Trophoblast cell (in vitro differentiated cells and primary cell): ENCODE data around the gene KRTAP10-2.
"Not testable (repeated sequence)": the region's sequence is repeated elsewhere in the genome, so short reads cannot be mapped to it uniquely, and the experiment has no call there.

Source experiments
- DNase-seq, 2 donors: peaks; one replicate each; pipeline ENCODE4 v3.0.0-alpha.2; 2016
- H2AFZ ChIP-seq: 2 replicates; pipeline ENCODE4 v1.6.1; 2013; ENCODE audit warnings: low read length, moderate library complexity, mild to moderate bottlenecking; ENCODE audit not compliant: insufficient read depth, poor library complexity
- H2AK5ac ChIP-seq: 2 replicates; pipeline ENCODE4 v1.6.1; 2013; ENCODE audit warnings: mild to moderate bottlenecking, low read length
- H2BK120ac ChIP-seq: 2 replicates; pipeline ENCODE4 v1.6.1; 2013; ENCODE audit warnings: low read length, mild to moderate bottlenecking, moderate library complexity; ENCODE audit not compliant: insufficient read depth, poor library complexity
- H2BK12ac ChIP-seq: 2 replicates; pipeline ENCODE4 v1.6.1; 2013; ENCODE audit warnings: mild to moderate bottlenecking, low read length, moderate library complexity
- H2BK5ac ChIP-seq: 2 replicates; pipeline ENCODE4 v1.6.1; 2013; ENCODE audit warnings: low read length, low read depth, moderate library complexity, mild to moderate bottlenecking; ENCODE audit not compliant: poor library complexity
- H3K14ac ChIP-seq: 2 replicates; pipeline ENCODE4 v1.6.1; 2013; ENCODE audit warnings: mild to moderate bottlenecking, low read length
- H3K18ac ChIP-seq: 2 replicates; pipeline ENCODE4 v1.6.1; 2013; ENCODE audit warnings: mild to moderate bottlenecking, low read length
- H3K23ac ChIP-seq: 2 replicates; pipeline ENCODE4 v1.6.1; 2013; ENCODE audit warnings: low read length
- H3K27ac ChIP-seq: 2 replicates; pipeline ENCODE4 v1.5.1; 2013; ENCODE audit warnings: low read depth, mild to moderate bottlenecking, inconsistent platforms, low read length, moderate library complexity
- H3K27me3 ChIP-seq: 2 replicates; pipeline ENCODE4 v1.6.1; 2013; ENCODE audit warnings: inconsistent platforms, mild to moderate bottlenecking, low read length, moderate library complexity; ENCODE audit not compliant: insufficient read depth
- H3K36me3 ChIP-seq, 2 experiments: 1 replicate in 1 of 2; 2 replicates in 1 of 2; pipeline ENCODE4 v1.6.1; 2013; ENCODE audit warnings: low read length in 2 of 2, mild to moderate bottlenecking in 2 of 2, moderate library complexity in 1 of 2; ENCODE audit not compliant: insufficient read depth in 2 of 2, control insufficient read depth in 1 of 2
- H3K4ac ChIP-seq: 2 replicates; pipeline ENCODE4 v1.6.1; 2013; ENCODE audit warnings: low read depth, mild to moderate bottlenecking, low read length, moderate library complexity
- H3K4me1 ChIP-seq, 2 experiments: 1 replicate in 1 of 2; 2 replicates in 1 of 2; pipeline ENCODE4 v1.6.1; 2013; ENCODE audit warnings: low read length in 2 of 2, mild to moderate bottlenecking in 2 of 2, moderate library complexity in 1 of 2; ENCODE audit not compliant: insufficient read depth in 2 of 2, control insufficient read depth in 1 of 2
- H3K4me2 ChIP-seq: 2 replicates; pipeline ENCODE4 v1.6.1; 2013; ENCODE audit warnings: inconsistent platforms, mild to moderate bottlenecking, low read length, moderate library complexity
- H3K4me3 ChIP-seq: 2 replicates; pipeline ENCODE4 v1.5.1; 2013; ENCODE audit warnings: mild to moderate bottlenecking, low read depth, low read length, inconsistent platforms
- H3K79me1 ChIP-seq: one replicate; pipeline ENCODE4 v1.6.1; 2013; ENCODE audit warnings: low read length
- H3K79me2 ChIP-seq: 2 replicates; pipeline ENCODE4 v1.6.1; 2013; ENCODE audit warnings: low read length, mild to moderate bottlenecking; ENCODE audit not compliant: control insufficient read depth, insufficient read depth, poor library complexity
- H3K9ac ChIP-seq: 2 replicates; pipeline ENCODE4 v1.6.1; 2013; ENCODE audit warnings: mild to moderate bottlenecking, low read length
- H3K9me3 ChIP-seq: 2 replicates; pipeline ENCODE4 v1.6.1; 2013; ENCODE audit warnings: low read depth, mild to moderate bottlenecking, control low read depth, inconsistent platforms, low read length; ENCODE audit not compliant: insufficient read depth
- H4K12ac ChIP-seq: 2 replicates; pipeline ENCODE4 v1.6.1; 2013; ENCODE audit warnings: low read depth, mild to moderate bottlenecking, low read length, moderate library complexity
- H4K8ac ChIP-seq: 2 replicates; pipeline ENCODE4 v1.6.1; 2013; ENCODE audit warnings: low read depth, mild to moderate bottlenecking, low read length, moderate library complexity
- H4K91ac ChIP-seq: one replicate; pipeline ENCODE4 v1.6.1; 2013; ENCODE audit warnings: low read depth, mild to moderate bottlenecking, low read length, moderate library complexity
- WGBS: extraction: QIAGEN DNeasy Blood & Tissue Kit; methylation state at CpG from one replicate; pipeline ENCODE4 v1.1.7; 2013; ENCODE audit warnings: missing lambda C conversion rate; ENCODE audit not compliant: insufficient read length, insufficient coverage; ENCODE audit errors: extremely low coverage; 5-methylcytosine and 5-hydroxymethylcytosine counted together

Gene KRTAP10-2

GRCh38 chr21:44506279-44507255, 44.7 kb downstream of the KRTAP10-2 start:
- Histone ChIP-seq H4K8ac (no peak overlapping the region), H3K4me3 (no peak overlapping the region), H4K91ac (no peak overlapping the region), H3K36me3 (no peaks in the 10 kb centered on the region), H3K79me1 (no peaks in the 10 kb centered on the region), H3K9me3 (no peaks in the 10 kb centered on the region), H2BK12ac (no peak overlapping the region), H4K12ac (no peak overlapping the region), H2BK5ac (no peak overlapping the region), H2AFZ (no peak overlapping the region), H2BK120ac (no peak overlapping the region), H3K23ac (no peak overlapping the region), H3K79me2 (no peaks in the 10 kb centered on the region), H2AK5ac (no peak overlapping the region), H3K27me3 (no peaks in the 10 kb centered on the region), H3K27ac (no peak overlapping the region), H3K9ac (no peak overlapping the region), H3K14ac (no peak overlapping the region), H3K4me2 (no peak overlapping the region), H3K4me1 (peaks cover 3 to 11% of the 10 kb centered on the region in 2 experiments), H3K18ac (no peak overlapping the region), H3K4ac (no peak overlapping the region)
- WGBS: no CpG with 5 or more reads among the region's 44 CpGs
- DNase-seq: no peak

- H2BK12ac ChIP-seq: no peak overlapping the region
- no peaks in the 10 kb centered on the region for H3K9me3 ChIP-seq
- H4K8ac ChIP-seq: no peak overlapping the region
- H3K4ac ChIP-seq: no peak overlapping the region
- H3K18ac ChIP-seq: no peak overlapping the region
- no peaks in the 10 kb centered on the region for H3K36me3 ChIP-seq
- H2AFZ ChIP-seq: no peak overlapping the region
- no peak overlapping the region for H2BK120ac ChIP-seq
- no peak overlapping the region for H3K14ac ChIP-seq
- no peak overlapping the region for H4K12ac ChIP-seq
- H3K23ac ChIP-seq: no peak overlapping the region
- no peaks in the 10 kb centered on the region for H3K79me1 ChIP-seq
- peaks cover 3 to 8% of the 10 kb centered on the region in 2 experiments for H3K4me1 ChIP-seq
- WGBS: no CpG with 5 or more reads among the region's 16 CpGs
- H3K9ac ChIP-seq: no peak overlapping the region
- no peak overlapping the region for H4K91ac ChIP-seq
- DNase-seq: no peak
- no peaks in the 10 kb centered on the region for H3K27me3 ChIP-seq
- no peak overlapping the region for H2AK5ac ChIP-seq
- H3K4me2 ChIP-seq: no peak overlapping the region
- H3K27ac ChIP-seq: no peak overlapping the region
- no peak overlapping the region for H3K4me3 ChIP-seq
- no peaks in the 10 kb centered on the region for H3K79me2 ChIP-seq
- H2BK5ac ChIP-seq: no peak overlapping the region
Observed at GRCh38 chr21:44505673-44506278, 45.5 kb downstream of the KRTAP10-2 start.

GRCh38 chr21:44503901-44504399, 47.4 kb downstream of the KRTAP10-2 start:
- DNase-seq: no peak

GRCh38 chr21:44503006-44503889, 48.1 kb downstream of the KRTAP10-2 start:
- not testable (repeated sequence) for H2AK5ac ChIP-seq, H3K9ac ChIP-seq, H2BK5ac ChIP-seq, H3K14ac ChIP-seq, H4K8ac ChIP-seq, H3K4ac ChIP-seq, H3K27ac ChIP-seq, H2BK12ac ChIP-seq, H3K23ac ChIP-seq, DNase-seq, H2AFZ ChIP-seq, H3K4me1 ChIP-seq, H4K91ac ChIP-seq, H2BK120ac ChIP-seq, H4K12ac ChIP-seq, H3K36me3 ChIP-seq, H3K4me2 ChIP-seq, H3K4me3 ChIP-seq, H3K18ac ChIP-seq, H3K27me3 ChIP-seq, H3K79me1 ChIP-seq, H3K79me2 ChIP-seq, H3K9me3 ChIP-seq
- WGBS: no CpG with 5 or more reads among the region's 44 CpGs

More at GRCh38 chr21:44503901-44504399, 47.4 kb downstream of the KRTAP10-2 start:
- Histone ChIP-seq H2BK12ac (no peak overlapping the region), H4K8ac (no peak overlapping the region), H3K4ac (no peak overlapping the region), H3K79me1 (no peaks in the 10 kb centered on the region), H2BK120ac (no peak overlapping the region), H3K36me3 (no peaks in the 10 kb centered on the region), H2BK5ac (no peak overlapping the region), H3K18ac (no peak overlapping the region), H4K91ac (no peak overlapping the region), H3K9ac (no peak overlapping the region), H2AK5ac (no peak overlapping the region), H3K4me2 (no peak overlapping the region), H3K4me1 (peaks cover 0 to 4% of the 10 kb centered on the region in 2 experiments), H3K4me3 (no peak overlapping the region), H3K23ac (no peak overlapping the region), H3K27ac (no peak overlapping the region), H3K14ac (no peak overlapping the region), H3K9me3 (no peaks in the 10 kb centered on the region), H3K79me2 (no peaks in the 10 kb centered on the region), H2AFZ (no peak overlapping the region), H3K27me3 (no peaks in the 10 kb centered on the region), H4K12ac (no peak overlapping the region)
- no CpG with 5 or more reads among the region's 20 CpGs for WGBS
